KMS-11 (cell line): ENCODE measurements around the gene NKAIN2.

Experiments used
- H2AFZ ChIP-seq: fragments of 200-600 bp; sonication (generic); 2 replicates; pipeline ENCODE4 v1.6.1; 2016; ENCODE audit warnings: antibody characterized with exemption, mixed run types, low read depth
- H3K27ac ChIP-seq: fragments of 200-600 bp; sonication (generic); 2 replicates; pipeline ENCODE4 v1.6.1; 2016; ENCODE audit warnings: mild to moderate bottlenecking, mixed run types
- H3K27me3 ChIP-seq: fragments of 200-600 bp; sonication (generic); 2 replicates; pipeline ENCODE4 v1.6.1; 2017; ENCODE audit warnings: mild to moderate bottlenecking, low read depth, mixed run types, moderate library complexity; ENCODE audit not compliant: insufficient read depth
- H3K36me3 ChIP-seq: fragments of 200-600 bp; sonication (generic); 2 replicates; pipeline ENCODE4 v1.6.1; 2017; ENCODE audit warnings: mild to moderate bottlenecking, mixed run types; ENCODE audit not compliant: insufficient read depth
- H3K4me1 ChIP-seq: fragments of 200-600 bp; sonication (generic); 2 replicates; pipeline ENCODE4 v1.6.1; 2016; ENCODE audit warnings: mild to moderate bottlenecking, low read depth, mixed run types; ENCODE audit not compliant: poor library complexity, severe bottlenecking
- H3K4me2 ChIP-seq: fragments of 200-600 bp; sonication (generic); 2 replicates; pipeline ENCODE4 v1.7.0; 2016; ENCODE audit warnings: mild to moderate bottlenecking, mixed run types
- H3K4me3 ChIP-seq: fragments of 200-600 bp; sonication (generic); IDR thresholded peaks from 2 replicates; pipeline ENCODE4 v1.6.1; 2017; ENCODE audit warnings: low read depth, low read length, mixed read lengths; ENCODE audit not compliant: insufficient read depth
- H3K79me2 ChIP-seq: fragments of 200-600 bp; sonication (generic); 2 replicates; pipeline ENCODE4 v1.6.1; 2016; ENCODE audit warnings: low read depth, mixed run types; ENCODE audit not compliant: insufficient read depth
- H3K9ac ChIP-seq: fragments of 200-600 bp; sonication (generic); 2 replicates; pipeline ENCODE4 v1.6.1; 2016; ENCODE audit warnings: mild to moderate bottlenecking, mixed run types
- H4K20me1 ChIP-seq: fragments of 200-600 bp; sonication (generic); 2 replicates; pipeline ENCODE4 v1.6.1; 2016; ENCODE audit warnings: mild to moderate bottlenecking, mixed run types; ENCODE audit not compliant: insufficient read depth
- TF ChIP-seq, protein P1 (sequence below): fragments of 200-600 bp; sonication (generic); conservative IDR thresholded peaks from 2 replicates; pipeline ENCODE4 v1.6.1; 2017; ENCODE audit warnings: low read depth, mild to moderate bottlenecking, antibody characterized with exemption, low read length, moderate library complexity, mixed read lengths

The NKAIN2 gene

DNA sequence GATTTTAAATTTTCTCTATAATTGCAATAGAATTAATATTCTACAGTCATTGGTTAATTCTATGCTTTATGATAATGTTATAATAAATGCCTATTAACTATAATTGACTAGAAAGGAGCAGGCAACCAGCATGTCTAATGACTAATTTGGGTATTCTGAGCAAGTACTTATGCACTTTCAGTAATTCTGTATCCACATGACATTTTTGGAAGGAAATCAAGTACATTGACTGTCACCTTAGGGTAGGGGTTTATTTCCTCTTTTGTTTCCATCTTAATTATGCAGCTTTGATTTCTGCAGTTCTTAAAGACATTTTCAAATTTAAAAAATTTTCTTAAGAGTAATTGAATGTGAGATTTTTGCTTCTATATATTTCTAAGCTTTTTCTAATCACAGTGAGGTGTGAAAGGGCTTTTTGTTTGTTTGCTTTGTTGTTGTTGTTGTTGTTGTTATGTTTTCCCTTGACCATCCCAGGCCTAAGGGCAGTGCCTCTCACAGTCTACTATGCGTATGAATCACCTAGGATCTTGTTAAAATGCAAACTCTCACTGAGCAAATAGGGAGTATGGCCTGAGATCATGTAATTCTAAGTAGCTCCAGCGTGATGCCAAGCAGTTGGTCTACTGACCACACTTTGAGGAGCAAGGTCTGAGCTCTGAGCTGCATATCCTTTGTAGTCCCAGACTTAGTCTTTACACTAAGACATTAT, 691.4 kb downstream of the NKAIN2 start:
- H3K79me2 ChIP-seq, result no peaks in the 10 kb centered on the region
- no peaks in the 10 kb centered on the region for H3K36me3 ChIP-seq
- no peak overlapping the region for H3K9ac ChIP-seq
- H3K27me3 ChIP-seq, result no peaks in the 10 kb centered on the region
- H3K4me2 ChIP-seq, result no peak overlapping the region
- H4K20me1 ChIP-seq, result no peaks in the 10 kb centered on the region
- H3K27ac ChIP-seq, result no peak overlapping the region
- no peaks in the 10 kb centered on the region for H3K4me1 ChIP-seq
- H2AFZ ChIP-seq, result no peak overlapping the region
- no peak overlapping the region for H3K4me3 ChIP-seq
- TF ChIP-seq, protein P1, sequence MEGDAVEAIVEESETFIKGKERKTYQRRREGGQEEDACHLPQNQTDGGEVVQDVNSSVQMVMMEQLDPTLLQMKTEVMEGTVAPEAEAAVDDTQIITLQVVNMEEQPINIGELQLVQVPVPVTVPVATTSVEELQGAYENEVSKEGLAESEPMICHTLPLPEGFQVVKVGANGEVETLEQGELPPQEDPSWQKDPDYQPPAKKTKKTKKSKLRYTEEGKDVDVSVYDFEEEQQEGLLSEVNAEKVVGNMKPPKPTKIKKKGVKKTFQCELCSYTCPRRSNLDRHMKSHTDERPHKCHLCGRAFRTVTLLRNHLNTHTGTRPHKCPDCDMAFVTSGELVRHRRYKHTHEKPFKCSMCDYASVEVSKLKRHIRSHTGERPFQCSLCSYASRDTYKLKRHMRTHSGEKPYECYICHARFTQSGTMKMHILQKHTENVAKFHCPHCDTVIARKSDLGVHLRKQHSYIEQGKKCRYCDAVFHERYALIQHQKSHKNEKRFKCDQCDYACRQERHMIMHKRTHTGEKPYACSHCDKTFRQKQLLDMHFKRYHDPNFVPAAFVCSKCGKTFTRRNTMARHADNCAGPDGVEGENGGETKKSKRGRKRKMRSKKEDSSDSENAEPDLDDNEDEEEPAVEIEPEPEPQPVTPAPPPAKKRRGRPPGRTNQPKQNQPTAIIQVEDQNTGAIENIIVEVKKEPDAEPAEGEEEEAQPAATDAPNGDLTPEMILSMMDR, result no peak

DNA sequence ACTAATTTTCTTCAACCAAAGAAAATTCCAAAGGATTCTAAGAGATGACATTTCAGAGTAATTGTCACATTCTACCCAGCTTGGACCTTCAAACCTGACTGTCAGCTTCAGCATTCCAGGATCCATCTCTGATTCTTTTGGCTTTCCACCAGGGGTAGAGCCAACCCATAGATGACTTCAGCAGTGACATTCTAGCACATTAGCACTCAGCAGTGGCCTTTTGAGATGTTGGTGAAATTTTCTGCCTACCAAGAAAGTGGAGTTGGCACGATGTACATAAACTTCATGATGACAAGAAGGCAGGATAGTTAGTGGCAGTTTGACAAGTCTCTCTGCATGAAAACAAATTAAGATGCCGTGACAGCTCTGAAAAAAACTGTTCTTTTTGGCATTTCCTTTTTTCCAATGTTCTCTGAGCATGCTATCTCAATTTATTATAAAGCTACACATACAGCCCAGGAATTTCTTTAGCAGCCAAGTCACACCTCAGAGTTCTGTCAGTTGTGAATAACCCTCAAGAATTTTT, 692.1 kb downstream of the NKAIN2 start:
- Histone ChIP-seq H3K27ac (no peak overlapping the region), H3K27me3 (no peaks in the 10 kb centered on the region), H4K20me1 (no peaks in the 10 kb centered on the region)

GRCh38 chr6:124496334-124496733, 692.7 kb downstream of the NKAIN2 start:
- Histone ChIP-seq H3K27ac (no peak overlapping the region), H3K27me3 (no peaks in the 10 kb centered on the region), H2AFZ (no peak overlapping the region), H3K36me3 (no peaks in the 10 kb centered on the region), H3K4me2 (no peak overlapping the region), H3K79me2 (no peaks in the 10 kb centered on the region), H3K4me1 (no peaks in the 10 kb centered on the region), H4K20me1 (no peaks in the 10 kb centered on the region), H3K9ac (no peak overlapping the region), H3K4me3 (no peak overlapping the region)
- TF ChIP-seq, protein P1, result no peak

More for the DNA sequence above, 692.1 kb downstream of the NKAIN2 start:
- H3K4me1 ChIP-seq, result no peaks in the 10 kb centered on the region
- H3K9ac ChIP-seq, result no peak overlapping the region
- H2AFZ ChIP-seq, result no peak overlapping the region
- no peak overlapping the region for H3K4me2 ChIP-seq
- no peaks in the 10 kb centered on the region for H3K36me3 ChIP-seq
- TF ChIP-seq, protein P1, result no peak
- H3K79me2 ChIP-seq, result no peaks in the 10 kb centered on the region
- H3K4me3 ChIP-seq, result no peak overlapping the region

GRCh38 chr6:124512431-124512830, 708.8 kb downstream of the NKAIN2 start:
- H3K4me1 ChIP-seq, result no peaks in the 10 kb centered on the region
- TF ChIP-seq, protein P1, result no peak
- H4K20me1 ChIP-seq, result no peaks in the 10 kb centered on the region
- H3K79me2 ChIP-seq, result no peaks in the 10 kb centered on the region
- no peak overlapping the region for H3K9ac ChIP-seq
- H3K36me3 ChIP-seq, result no peaks in the 10 kb centered on the region
- no peaks in the 10 kb centered on the region for H3K27me3 ChIP-seq
- H2AFZ ChIP-seq, result no peak overlapping the region
- H3K4me3 ChIP-seq, result no peak overlapping the region
- no peak overlapping the region for H3K4me2 ChIP-seq
- no peak overlapping the region for H3K27ac ChIP-seq
